ENCODE results near the gene OR11H12. TPM values are rescaled to one million over a fixed set of nuclear protein-coding genes. Genes with fewer than 3 reads are reported as not detected.

OR11H12 gene, protein sequence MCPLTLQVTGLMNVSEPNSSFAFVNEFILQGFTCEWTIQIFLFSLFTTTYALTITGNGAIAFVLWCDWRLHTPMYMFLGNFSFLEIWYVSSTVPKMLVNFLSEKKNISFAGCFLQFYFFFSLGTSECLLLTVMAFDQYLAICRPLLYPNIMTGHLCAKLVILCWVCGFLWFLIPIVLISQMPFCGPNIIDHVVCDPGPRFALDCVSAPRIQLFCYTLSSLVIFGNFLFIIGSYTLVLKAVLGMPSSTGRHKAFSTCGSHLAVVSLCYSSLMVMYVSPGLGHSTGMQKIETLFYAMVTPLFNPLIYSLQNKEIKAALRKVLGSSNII
- not detected in 5 replicates for total RNA-seq (2022; extraction: Qiagen RNA extraction; ENCODE audit: low read depth)

DNA sequence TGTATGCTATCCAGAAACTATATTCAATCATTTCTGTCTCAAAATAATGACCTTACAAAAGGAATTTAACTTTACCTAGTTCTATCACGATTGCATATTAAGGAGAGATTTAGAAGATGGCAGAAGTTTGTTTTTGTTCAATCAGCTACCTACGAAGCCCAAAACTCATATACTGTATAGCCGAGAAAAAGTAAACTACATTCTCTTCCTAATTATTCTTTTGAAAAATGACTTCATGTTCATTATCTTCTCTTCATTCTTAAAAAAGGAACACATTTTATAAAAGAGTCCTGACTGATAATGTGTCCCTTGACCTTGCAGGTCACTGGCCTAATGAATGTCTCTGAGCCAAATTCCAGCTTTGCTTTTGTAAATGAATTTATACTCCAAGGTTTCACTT lies at the start of gene OR11H12:
Gene OR11H12 (plus strand): TSS at position 301 of the 400 bp plus-strand sequence. CDS start 0 bp downstream, at position 301.

